Measurements from ENCODE around the gene LRIT1. TPM values are rescaled to one million over a fixed set of nuclear protein-coding genes. Genes with fewer than 3 reads are reported as not detected.
A peak's percentile ranks its signal among the peaks of the same experiment; 100 is the strongest.

LRIT1 gene
- polyA plus RNA-seq, 2 of the 4 experiments (the other 2 are of a cell fraction), result not detected

DNA sequence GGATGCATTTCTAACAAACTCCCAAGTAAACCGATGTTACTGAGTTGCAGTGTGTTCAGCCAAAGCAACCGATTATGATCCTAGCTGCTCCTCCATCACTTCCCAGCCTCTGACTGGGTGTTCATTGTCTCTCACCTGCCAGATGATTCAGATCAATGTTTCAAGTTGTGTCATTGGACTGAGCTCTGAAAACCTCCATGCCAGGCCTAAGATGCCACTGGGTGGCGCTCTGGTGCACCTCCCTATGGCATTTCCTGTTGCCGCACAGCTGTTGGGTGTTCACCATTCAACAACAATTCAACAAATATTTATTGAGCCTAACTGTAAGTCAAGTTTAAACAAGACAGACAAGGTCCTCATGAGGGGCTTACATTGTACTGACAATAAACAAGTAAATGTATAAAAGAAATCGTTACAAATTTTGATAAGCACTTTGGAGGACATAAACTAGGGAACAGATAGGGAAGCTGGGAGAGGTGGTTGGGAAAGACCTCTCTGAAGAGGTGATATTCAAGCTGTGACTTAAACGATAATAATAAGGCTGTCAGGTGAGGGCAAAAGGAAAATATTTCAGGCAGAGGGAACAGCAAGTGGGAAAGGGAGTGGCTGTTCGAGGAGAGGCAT lies 26.3 kb upstream of the LRIT1 start:
- Histone ChIP-seq H3K4me3 (no peak overlapping the region), H3K4me2 (no peak overlapping the region), H3K4me1 (no peaks in the 10 kb centered on the region), H3K27ac (no peak overlapping the region), H3K9me3 (no peaks in the 10 kb centered on the region)
- WGBS (ENCODE audit: missing lambda C conversion rate), result 33% methylated on average over 6 of the region's 7 CpGs
- TF ChIP-seq RAD21 (conservative IDR thresholded peaks at IDR 0.05 in 1 of 2, IDR thresholded peaks at IDR 0.05 in 1 of 2) (peak in 1 of 2 experiments; percentile 34; a peak in 1 of 5 replicates), JUN (IDR thresholded peaks at IDR 0.05) (no peak)
- TF ChIP-seq, protein P1, sequence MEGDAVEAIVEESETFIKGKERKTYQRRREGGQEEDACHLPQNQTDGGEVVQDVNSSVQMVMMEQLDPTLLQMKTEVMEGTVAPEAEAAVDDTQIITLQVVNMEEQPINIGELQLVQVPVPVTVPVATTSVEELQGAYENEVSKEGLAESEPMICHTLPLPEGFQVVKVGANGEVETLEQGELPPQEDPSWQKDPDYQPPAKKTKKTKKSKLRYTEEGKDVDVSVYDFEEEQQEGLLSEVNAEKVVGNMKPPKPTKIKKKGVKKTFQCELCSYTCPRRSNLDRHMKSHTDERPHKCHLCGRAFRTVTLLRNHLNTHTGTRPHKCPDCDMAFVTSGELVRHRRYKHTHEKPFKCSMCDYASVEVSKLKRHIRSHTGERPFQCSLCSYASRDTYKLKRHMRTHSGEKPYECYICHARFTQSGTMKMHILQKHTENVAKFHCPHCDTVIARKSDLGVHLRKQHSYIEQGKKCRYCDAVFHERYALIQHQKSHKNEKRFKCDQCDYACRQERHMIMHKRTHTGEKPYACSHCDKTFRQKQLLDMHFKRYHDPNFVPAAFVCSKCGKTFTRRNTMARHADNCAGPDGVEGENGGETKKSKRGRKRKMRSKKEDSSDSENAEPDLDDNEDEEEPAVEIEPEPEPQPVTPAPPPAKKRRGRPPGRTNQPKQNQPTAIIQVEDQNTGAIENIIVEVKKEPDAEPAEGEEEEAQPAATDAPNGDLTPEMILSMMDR (IDR thresholded peaks at IDR 0.05), result peak; percentile 45
- ChIA-PET POLR2A (no interaction called here), CTCF (interaction anchor here (0.6 to 15.3 kb wide), 9 partner anchors 8 to 271 kb away, joined by 3 to 341 read pairs (median 3); no protein-coding TSS in a partner anchor)
- DNase-seq (ENCODE audit: low read depth in 1 of 2, low spot score in 1 of 2), result peak; percentile 26 to 58
- peak in 1 of 2 experiments; percentile 70; a peak in 3 of 6 replicates for ATAC-seq
- no peak for FAIRE-seq

DNA sequence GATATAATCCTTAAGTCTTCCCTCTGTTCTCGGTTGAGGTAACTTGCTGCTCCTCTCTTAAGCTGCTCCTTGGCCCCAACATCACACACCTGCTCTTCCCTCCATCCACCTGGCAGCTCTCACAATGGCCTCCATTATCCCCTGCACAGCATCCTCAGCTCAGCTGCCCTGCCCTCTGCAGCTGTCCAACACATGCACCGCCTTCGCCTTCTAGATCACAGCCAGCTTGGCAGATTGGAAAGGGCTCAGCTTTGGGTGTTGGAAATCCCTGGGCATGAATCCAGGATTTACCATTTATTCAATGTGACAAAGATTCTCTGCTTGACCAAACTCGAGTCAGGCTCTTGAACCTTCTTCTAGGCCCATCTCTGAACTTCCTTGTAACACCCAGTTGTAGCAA lies 24.1 kb upstream of the LRIT1 start:
- Histone ChIP-seq H3K4me2 (no peak overlapping the region), H3K4me1 (no peaks in the 10 kb centered on the region), H3K9me3 (no peaks in the 10 kb centered on the region), H3K4me3 (no peak overlapping the region), H3K27ac (no peak overlapping the region)
- CTCF ChIA-PET, result interaction anchor here (1.1 to 15.3 kb wide), 9 partner anchors 9 to 274 kb away, joined by 3 to 341 read pairs (median 9); no protein-coding TSS in a partner anchor
- POLR2A ChIA-PET, result no interaction called here
- FAIRE-seq, result no peak
- ATAC-seq, result no peak
- no peak for DNase-seq (ENCODE audit: low read depth in 1 of 2, low spot score in 1 of 2)
- 54% methylated on average over 4 of the region's 4 CpGs for WGBS (ENCODE audit: missing lambda C conversion rate)
- TF ChIP-seq, protein P2, sequence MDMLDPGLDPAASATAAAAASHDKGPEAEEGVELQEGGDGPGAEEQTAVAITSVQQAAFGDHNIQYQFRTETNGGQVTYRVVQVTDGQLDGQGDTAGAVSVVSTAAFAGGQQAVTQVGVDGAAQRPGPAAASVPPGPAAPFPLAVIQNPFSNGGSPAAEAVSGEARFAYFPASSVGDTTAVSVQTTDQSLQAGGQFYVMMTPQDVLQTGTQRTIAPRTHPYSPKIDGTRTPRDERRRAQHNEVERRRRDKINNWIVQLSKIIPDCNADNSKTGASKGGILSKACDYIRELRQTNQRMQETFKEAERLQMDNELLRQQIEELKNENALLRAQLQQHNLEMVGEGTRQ (IDR thresholded peaks at IDR 0.05), result no peak
- TF ChIP-seq RCOR1 (IDR thresholded peaks at IDR 0.05; ENCODE audit: low read depth, low read length), result no peak
- TF ChIP-seq ZFP36 (IDR thresholded peaks at IDR 0.05; ENCODE audit: borderline replicate concordance, partially characterized antibody), result no peak
- TF ChIP-seq FOSB (CRISPR knock-in tag; IDR thresholded peaks at IDR 0.05), result no peak
- TF ChIP-seq, protein P3, sequence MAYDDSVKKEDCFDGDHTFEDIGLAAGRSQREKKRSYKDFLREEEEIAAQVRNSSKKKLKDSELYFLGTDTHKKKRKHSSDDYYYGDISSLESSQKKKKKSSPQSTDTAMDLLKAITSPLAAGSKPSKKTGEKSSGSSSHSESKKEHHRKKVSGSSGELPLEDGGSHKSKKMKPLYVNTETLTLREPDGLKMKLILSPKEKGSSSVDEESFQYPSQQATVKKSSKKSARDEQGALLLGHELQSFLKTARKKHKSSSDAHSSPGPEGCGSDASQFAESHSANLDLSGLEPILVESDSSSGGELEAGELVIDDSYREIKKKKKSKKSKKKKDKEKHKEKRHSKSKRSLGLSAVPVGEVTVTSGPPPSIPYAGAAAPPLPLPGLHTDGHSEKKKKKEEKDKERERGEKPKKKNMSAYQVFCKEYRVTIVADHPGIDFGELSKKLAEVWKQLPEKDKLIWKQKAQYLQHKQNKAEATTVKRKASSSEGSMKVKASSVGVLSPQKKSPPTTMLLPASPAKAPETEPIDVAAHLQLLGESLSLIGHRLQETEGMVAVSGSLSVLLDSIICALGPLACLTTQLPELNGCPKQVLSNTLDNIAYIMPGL (CRISPR knock-in tag; IDR thresholded peaks at IDR 0.05; ENCODE audit: borderline replicate concordance), result no peak
- TF ChIP-seq ZNF302 (CRISPR knock-in tag; IDR thresholded peaks at IDR 0.05), result no peak
- TF ChIP-seq KDM5A (IDR thresholded peaks at IDR 0.05), result no peak
- TF ChIP-seq NPAS2 (CRISPR knock-in tag; IDR thresholded peaks at IDR 0.05; ENCODE audit: borderline replicate concordance), result no peak
- no peak for TF ChIP-seq POLR2AphosphoS2 (conservative IDR thresholded peaks at IDR 0.05; ENCODE audit: low read length)
- TF ChIP-seq RFX5 (IDR thresholded peaks at IDR 0.05), result no peak
- no peak for TF ChIP-seq NR3C1 (IDR thresholded peaks at IDR 0.05)
- no peak for TF ChIP-seq EP300 (IDR thresholded peaks at IDR 0.05)
- no peak for TF ChIP-seq ZSCAN20 (CRISPR knock-in tag; IDR thresholded peaks at IDR 0.05)
- no peak for TF ChIP-seq HEYL (CRISPR knock-in tag; IDR thresholded peaks at IDR 0.05)
- TF ChIP-seq CEBPB (IDR thresholded peaks at IDR 0.05), result no peak
- TF ChIP-seq, protein P4, sequence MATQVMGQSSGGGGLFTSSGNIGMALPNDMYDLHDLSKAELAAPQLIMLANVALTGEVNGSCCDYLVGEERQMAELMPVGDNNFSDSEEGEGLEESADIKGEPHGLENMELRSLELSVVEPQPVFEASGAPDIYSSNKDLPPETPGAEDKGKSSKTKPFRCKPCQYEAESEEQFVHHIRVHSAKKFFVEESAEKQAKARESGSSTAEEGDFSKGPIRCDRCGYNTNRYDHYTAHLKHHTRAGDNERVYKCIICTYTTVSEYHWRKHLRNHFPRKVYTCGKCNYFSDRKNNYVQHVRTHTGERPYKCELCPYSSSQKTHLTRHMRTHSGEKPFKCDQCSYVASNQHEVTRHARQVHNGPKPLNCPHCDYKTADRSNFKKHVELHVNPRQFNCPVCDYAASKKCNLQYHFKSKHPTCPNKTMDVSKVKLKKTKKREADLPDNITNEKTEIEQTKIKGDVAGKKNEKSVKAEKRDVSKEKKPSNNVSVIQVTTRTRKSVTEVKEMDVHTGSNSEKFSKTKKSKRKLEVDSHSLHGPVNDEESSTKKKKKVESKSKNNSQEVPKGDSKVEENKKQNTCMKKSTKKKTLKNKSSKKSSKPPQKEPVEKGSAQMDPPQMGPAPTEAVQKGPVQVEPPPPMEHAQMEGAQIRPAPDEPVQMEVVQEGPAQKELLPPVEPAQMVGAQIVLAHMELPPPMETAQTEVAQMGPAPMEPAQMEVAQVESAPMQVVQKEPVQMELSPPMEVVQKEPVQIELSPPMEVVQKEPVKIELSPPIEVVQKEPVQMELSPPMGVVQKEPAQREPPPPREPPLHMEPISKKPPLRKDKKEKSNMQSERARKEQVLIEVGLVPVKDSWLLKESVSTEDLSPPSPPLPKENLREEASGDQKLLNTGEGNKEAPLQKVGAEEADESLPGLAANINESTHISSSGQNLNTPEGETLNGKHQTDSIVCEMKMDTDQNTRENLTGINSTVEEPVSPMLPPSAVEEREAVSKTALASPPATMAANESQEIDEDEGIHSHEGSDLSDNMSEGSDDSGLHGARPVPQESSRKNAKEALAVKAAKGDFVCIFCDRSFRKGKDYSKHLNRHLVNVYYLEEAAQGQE (IDR thresholded peaks at IDR 0.05), result no peak
- no peak for TF ChIP-seq SMC3 (IDR thresholded peaks at IDR 0.05)

Data from A549 (cell line).